H9 (cell line): Measurements from ENCODE around the gene SOSTDC1. TPM values are rescaled to one million over a fixed set of nuclear protein-coding genes. Genes with fewer than 3 reads are reported as not detected.

ENCODE experiments used
- DNase-seq: peaks from one replicate; pipeline ENCODE4 v3.0.0-alpha.2; 2017
- H2AFZ ChIP-seq: one replicate; pipeline ENCODE4 v1.6.1; 2013; ENCODE audit warnings: mild to moderate bottlenecking, low read length, control low read depth, moderate library complexity
- H2AK5ac ChIP-seq: 2 replicates; pipeline ENCODE4 v1.6.1; 2013; ENCODE audit warnings: low read length, control low read depth, mixed read lengths; ENCODE audit not compliant: insufficient read length
- H2BK120ac ChIP-seq: one replicate; pipeline ENCODE4 v1.6.1; 2013; ENCODE audit warnings: low read depth, mild to moderate bottlenecking, low read length, control low read depth, inconsistent platforms; ENCODE audit not compliant: poor library complexity, severe bottlenecking
- H2BK12ac ChIP-seq: 2 replicates; pipeline ENCODE4 v1.6.1; 2013; ENCODE audit warnings: low read length, control low read depth, mixed read lengths, low read depth; ENCODE audit not compliant: insufficient read length
- H2BK15ac ChIP-seq: 2 replicates; pipeline ENCODE4 v1.6.1; 2013; ENCODE audit warnings: low read depth, low read length, control low read depth
- H2BK20ac ChIP-seq: one replicate; pipeline ENCODE4 v1.6.1; 2013; ENCODE audit warnings: low read depth, mild to moderate bottlenecking, low read length, control low read depth, inconsistent platforms; ENCODE audit not compliant: poor library complexity, severe bottlenecking
- H2BK5ac ChIP-seq: 2 replicates; pipeline ENCODE4 v1.6.1; 2013; ENCODE audit warnings: low read length, control low read depth, mixed read lengths; ENCODE audit not compliant: insufficient read length
- H3K14ac ChIP-seq: 2 replicates; pipeline ENCODE4 v1.6.1; 2013; ENCODE audit warnings: low read length, control low read depth; ENCODE audit not compliant: insufficient read depth
- H3K18ac ChIP-seq: 2 replicates; pipeline ENCODE4 v1.6.1; 2013; ENCODE audit warnings: low read depth, mild to moderate bottlenecking, mixed read lengths, low read length, control low read depth; ENCODE audit not compliant: insufficient read length
- H3K23ac ChIP-seq: 2 replicates; pipeline ENCODE4 v1.6.1; 2013; ENCODE audit warnings: low read length, control low read depth, mixed read lengths, low read depth; ENCODE audit not compliant: insufficient read length
- H3K23me2 ChIP-seq: 2 replicates; pipeline ENCODE4 v1.6.1; 2013; ENCODE audit warnings: low read depth, mild to moderate bottlenecking, mixed read lengths, low read length, control low read depth; ENCODE audit not compliant: insufficient read length, poor library complexity, severe bottlenecking
- H3K27ac ChIP-seq: 2 replicates; pipeline ENCODE4 v1.5.1; 2013; ENCODE audit warnings: low read length, control low read depth, mixed read lengths, low read depth; ENCODE audit not compliant: insufficient read length
- H3K27me3 ChIP-seq: 2 replicates; pipeline ENCODE4 v1.6.1; 2013; ENCODE audit warnings: low read length, control low read depth, inconsistent platforms; ENCODE audit not compliant: insufficient read depth
- H3K4ac ChIP-seq: 2 replicates; pipeline ENCODE4 v1.6.1; 2013; ENCODE audit warnings: low read depth, mild to moderate bottlenecking, control low read depth, inconsistent platforms, low read length, moderate library complexity
- H3K4me1 ChIP-seq: 2 replicates; pipeline ENCODE4 v1.6.1; 2013; ENCODE audit warnings: low read length, control low read depth, inconsistent platforms; ENCODE audit not compliant: insufficient read depth
- H3K4me2 ChIP-seq: 2 replicates; pipeline ENCODE4 v1.6.1; 2013; ENCODE audit warnings: low read length, control low read depth, mixed read lengths; ENCODE audit not compliant: insufficient read length, insufficient read depth
- H3K56ac ChIP-seq: 2 replicates; pipeline ENCODE4 v1.6.1; 2013; ENCODE audit warnings: low read depth, mild to moderate bottlenecking, mixed read lengths, low read length, control low read depth; ENCODE audit not compliant: insufficient read length
- H3K79me1 ChIP-seq: 2 replicates; pipeline ENCODE4 v1.6.1; 2013; ENCODE audit warnings: low read depth, mild to moderate bottlenecking, moderate library complexity, low read length, control low read depth, inconsistent platforms; ENCODE audit not compliant: insufficient read depth, poor library complexity, severe bottlenecking
- H3K79me2 ChIP-seq: 2 replicates; pipeline ENCODE4 v1.6.1; 2013; ENCODE audit warnings: low read length, control low read depth, inconsistent platforms; ENCODE audit not compliant: insufficient read depth
- H3K9ac ChIP-seq: 2 replicates; pipeline ENCODE4 v1.6.1; 2013; ENCODE audit warnings: low read length, control low read depth, mixed read lengths; ENCODE audit not compliant: insufficient read length; ENCODE audit errors: extremely low read depth
- H3K9me3 ChIP-seq: one replicate; pipeline ENCODE4 v1.6.1; 2013; ENCODE audit warnings: low read depth, low read length, inconsistent platforms; ENCODE audit not compliant: control insufficient read depth
- H3T11ph ChIP-seq: one replicate; pipeline ENCODE4 v1.6.1; 2013; ENCODE audit warnings: mild to moderate bottlenecking, low read length, control low read depth, inconsistent platforms
- H4K20me1 ChIP-seq: one replicate; pipeline ENCODE4 v1.6.1; 2013; ENCODE audit not compliant: control insufficient read depth, insufficient read length, insufficient read depth
- H4K5ac ChIP-seq: 2 replicates; pipeline ENCODE4 v1.6.1; 2013; ENCODE audit warnings: low read depth, mild to moderate bottlenecking, mixed read lengths, low read length, control low read depth; ENCODE audit not compliant: insufficient read length
- H4K8ac ChIP-seq: replicated peaks from 2 replicates; pipeline ENCODE4 v1.6.1; 2013; ENCODE audit warnings: low read length, control low read depth, mixed read lengths, low read depth; ENCODE audit not compliant: insufficient read length
- H4K91ac ChIP-seq: 2 replicates; pipeline ENCODE4 v1.6.1; 2013; ENCODE audit warnings: low read depth, mild to moderate bottlenecking, moderate library complexity, mixed read lengths, low read length, control low read depth; ENCODE audit not compliant: insufficient read length
- H3K27ac Mint-ChIP-seq, 3 experiments: 2 replicates in 2 of 3; 3 replicates in 1 of 3; pipeline ENCODE4 v1.8.0; 2020 to 2021; ENCODE audit warnings: mixed read lengths in 3 of 3, mild to moderate bottlenecking in 1 of 3, moderate library complexity in 1 of 3
- H3K27me3 Mint-ChIP-seq: 2 replicates; pipeline ENCODE4 v1.8.0; 2021; ENCODE audit warnings: low read depth, mild to moderate bottlenecking, moderate library complexity, mixed read lengths
- H3K36me3 Mint-ChIP-seq, 3 experiments: 2 replicates in 2 of 3; 3 replicates in 1 of 3; pipeline ENCODE4 v1.8.0; 2020 to 2021; ENCODE audit warnings: low read depth in 3 of 3, mixed read lengths in 3 of 3; ENCODE audit not compliant: insufficient read depth in 1 of 3
- H3K4me1 Mint-ChIP-seq, 2 experiments: 2 replicates each; pipeline ENCODE4 v1.8.0; 2020; ENCODE audit warnings: mixed read lengths in 2 of 2
- H3K4me3 Mint-ChIP-seq, 2 experiments: 2 replicates in 1 of 2; 3 replicates in 1 of 2; pipeline ENCODE4 v1.8.0; 2020 to 2021; ENCODE audit warnings: mild to moderate bottlenecking in 2 of 2, mixed read lengths in 2 of 2, moderate library complexity in 1 of 2
- H3K9me3 Mint-ChIP-seq, 2 experiments: 2 replicates in 1 of 2; 3 replicates in 1 of 2; pipeline ENCODE4 v1.8.0; 2020; ENCODE audit warnings: mild to moderate bottlenecking in 2 of 2, mixed read lengths in 2 of 2, moderate library complexity in 1 of 2
- CTCF ChIP-seq: fragments of 200-600 bp; sonication (generic); conservative IDR thresholded peaks from 3 replicates; pipeline ENCODE4 v1.8.0; 2021; ENCODE audit warnings: antibody characterized with exemption, mild to moderate bottlenecking
- WGBS: extraction: QIAGEN DNeasy Blood & Tissue Kit; methylation state at CpG from one replicate; pipeline ENCODE4 v1.1.7; 2013; ENCODE audit warnings: missing lambda C conversion rate, low lambda C conversion rate, mixed read lengths; ENCODE audit not compliant: insufficient read length; ENCODE audit errors: extremely low coverage; 5-methylcytosine and 5-hydroxymethylcytosine counted together
- total RNA-seq: library from RNA; stranded (reverse); gene quantifications from 2 replicates; pipeline ENCODE4 v1.2.1, GENCODE V29; 2021

Gene SOSTDC1
- total RNA-seq, 1 experiment from 2014 or later = not detected

GRCh38 chr7:16463949-16464715, 1.4 kb downstream of the SOSTDC1 start:
- Histone ChIP-seq H2BK120ac (no peak overlapping the region), H4K8ac (no peak overlapping the region), H2AFZ (no peak overlapping the region), H3K79me1 (no peaks in the 10 kb centered on the region), H3K79me2 (no peaks in the 10 kb centered on the region), H3K14ac (no peak overlapping the region), H3K4me1 (peaks cover 5% of the 10 kb centered on the region), H2BK20ac (no peak overlapping the region), H3K18ac (no peak overlapping the region), H3K23me2 (no peaks in the 10 kb centered on the region), H2BK12ac (no peak overlapping the region), H3K27me3 (no peaks in the 10 kb centered on the region), H3K56ac (no peak overlapping the region), H3K4me2 (no peak overlapping the region), H3K9me3 (no peaks in the 10 kb centered on the region), H3T11ph (no peak overlapping the region), H3K27ac (no peak overlapping the region), H3K23ac (no peak overlapping the region), H3K4ac (no peak overlapping the region), H4K20me1 (no peaks in the 10 kb centered on the region), H3K9ac (no peak overlapping the region), H2BK5ac (no peak overlapping the region), H2AK5ac (no peak overlapping the region), H4K5ac (no peak overlapping the region), H4K91ac (no peak overlapping the region), H2BK15ac (no peak overlapping the region)
- no peaks in the 10 kb centered on the region for H3K36me3 Mint-ChIP-seq
- peaks cover 33 to 38% of the 10 kb centered on the region in 2 experiments for H3K4me1 Mint-ChIP-seq
- no peak for DNase-seq
- no peaks in the 10 kb centered on the region for H3K27me3 Mint-ChIP-seq
- no peak overlapping the region; a peak in 1 of 5 replicates for H3K4me3 Mint-ChIP-seq
- peak overlapping the region in 1 of 3 experiments; percentile 50; a peak in 1 of 7 replicates for H3K27ac Mint-ChIP-seq
- no peak for TF ChIP-seq CTCF
- no peaks in the 10 kb centered on the region for H3K9me3 Mint-ChIP-seq
- WGBS = no CpG with 5 or more reads among the region's 10 CpGs
